ENCODE measurements around the gene RSPH6A.

The RSPH6A gene

GRCh38 chr19:45766869-45767346 lies 48.2 kb downstream of the RSPH6A start:
- peak overlapping the region; percentile 73 for H3K4me3 ChIP-seq (ENCODE audit: control insufficient read depth, low read depth, low read length)
- no peak for DNase-seq (ENCODE audit: low read depth)
- TF ChIP-seq CTCF (conservative IDR thresholded peaks at IDR 0.05; ENCODE audit: control insufficient read depth, insufficient read depth, low read depth, low read length): no peak

- DNase-seq (ENCODE audit: low read depth): no peak
- TF ChIP-seq CTCF (conservative IDR thresholded peaks at IDR 0.05; ENCODE audit: control insufficient read depth, insufficient read depth, low read depth, low read length): no peak
- H3K4me3 ChIP-seq (ENCODE audit: control insufficient read depth, low read depth, low read length): peak overlapping the region; percentile 73
Observed at GRCh38 chr19:45766296-45766868, 48.7 kb downstream of the RSPH6A start.

GRCh38 chr19:45765702-45766295 lies 49.3 kb downstream of the RSPH6A start:
- H3K4me3 ChIP-seq (ENCODE audit: control insufficient read depth, low read depth, low read length): no peak overlapping the region
- no peak for DNase-seq (ENCODE audit: low read depth)
- TF ChIP-seq CTCF (conservative IDR thresholded peaks at IDR 0.05; ENCODE audit: control insufficient read depth, insufficient read depth, low read depth, low read length): no peak

- TF ChIP-seq CTCF (conservative IDR thresholded peaks at IDR 0.05; ENCODE audit: control insufficient read depth, insufficient read depth, low read depth, low read length): no peak
- no peak for DNase-seq (ENCODE audit: low read depth)
Observed at GRCh38 chr19:45764945-45765701, 50.0 kb downstream of the RSPH6A start.

GRCh38 chr19:45764475-45764874 lies 50.6 kb downstream of the RSPH6A start:
- no peak for DNase-seq (ENCODE audit: low read depth)
- H3K4me3 ChIP-seq (ENCODE audit: control insufficient read depth, low read depth, low read length): no peak overlapping the region
- no peak for TF ChIP-seq CTCF (conservative IDR thresholded peaks at IDR 0.05; ENCODE audit: control insufficient read depth, insufficient read depth, low read depth, low read length)

More at GRCh38 chr19:45764945-45765701, 50.0 kb downstream of the RSPH6A start:
- H3K4me3 ChIP-seq (ENCODE audit: control insufficient read depth, low read depth, low read length): no peak overlapping the region

GRCh38 chr19:45763691-45764294 lies 51.3 kb downstream of the RSPH6A start:
- no peak for DNase-seq (ENCODE audit: low read depth)
- no peak for TF ChIP-seq CTCF (conservative IDR thresholded peaks at IDR 0.05; ENCODE audit: control insufficient read depth, insufficient read depth, low read depth, low read length)

More at GRCh38 chr19:45763691-45764294, 51.3 kb downstream of the RSPH6A start:
- no peak overlapping the region for H3K4me3 ChIP-seq (ENCODE audit: control insufficient read depth, low read depth, low read length)
